ENCODE results near the gene MED26. TPM values are rescaled to one million over a fixed set of nuclear protein-coding genes. Genes with fewer than 3 reads are reported as not detected.
A peak's percentile ranks its signal among the peaks of the same experiment; 100 is the strongest.

The MED26 gene
- total and polyA plus RNA-seq, 9 of the 15 experiments (the other 6 are each of a cell fraction or from before 2014, with no cell fraction given): 0.71 to 15.1 (median 6.2) TPM

DNA sequence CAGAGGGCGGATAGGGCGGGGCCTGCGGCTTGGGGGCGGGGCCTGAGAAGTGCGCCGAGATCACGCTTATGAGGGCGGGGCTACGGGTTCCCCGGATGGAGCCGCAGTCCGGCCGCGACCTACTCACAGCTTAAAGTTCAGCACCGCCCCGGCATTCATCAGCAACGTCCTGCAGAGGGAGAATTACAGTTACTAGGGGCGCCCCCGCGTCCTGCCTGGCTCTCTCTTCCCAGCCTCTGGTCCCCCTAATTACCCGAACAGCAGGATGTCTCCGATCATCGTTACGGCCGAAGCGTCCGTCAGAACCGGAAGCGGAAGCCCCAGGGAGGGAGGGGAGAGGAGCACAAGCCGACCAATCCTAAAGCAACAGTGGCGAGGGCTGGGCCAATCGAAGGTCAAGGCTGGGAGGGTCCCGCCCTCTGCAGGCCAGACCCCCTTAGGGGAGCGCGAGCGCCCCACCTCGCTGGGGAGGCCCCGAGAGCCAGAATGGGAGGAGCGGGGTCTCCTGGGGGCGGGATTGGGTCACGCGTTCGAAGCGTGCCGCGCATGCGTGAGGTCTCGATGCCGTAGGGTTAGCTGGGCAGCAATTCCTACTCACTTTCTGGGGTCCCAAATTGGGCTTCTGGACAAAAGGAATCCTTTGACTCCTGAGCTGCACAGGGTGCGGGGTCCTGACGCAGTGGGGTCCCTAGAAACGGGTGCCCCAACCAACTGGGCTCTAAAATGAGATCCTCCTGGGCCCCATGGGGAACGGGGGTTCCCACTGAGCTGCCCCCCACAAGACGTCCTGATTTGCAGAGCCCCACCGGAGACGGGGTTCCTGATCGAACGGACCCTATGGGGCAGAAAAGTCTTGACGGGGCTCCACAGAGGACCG is 32.1 kb upstream of the MED26 start, which contains the start of gene SMIM7 (continued):
- TF ChIP-seq CHD4 (IDR thresholded peaks at IDR 0.05; ENCODE audit: insufficient read depth, insufficient replicate concordance, low read depth, low read length, poor library complexity, severe bottlenecking) (no peak), ZFP91 (CRISPR knock-in tag; IDR thresholded peaks at IDR 0.05) (no peak), YBX1 (IDR thresholded peaks at IDR 0.05) (no peak), ZNF717 (CRISPR knock-in tag; IDR thresholded peaks at IDR 0.05) (no peak), CBX1 (IDR thresholded peaks at IDR 0.05; ENCODE audit: low read depth) (no peak; the same call in 1 of the 2 replicates), BCOR (IDR thresholded peaks at IDR 0.05) (no peak), HMG20A (CRISPR knock-in tag; conservative IDR thresholded peaks at IDR 0.05) (no peak), ZNF282 (CRISPR knock-in tag; IDR thresholded peaks at IDR 0.05) (0 out of 2 replicates have a peak, but pooled peaks have one; percentile 21), RBM14 (IDR thresholded peaks at IDR 0.05; ENCODE audit: borderline replicate concordance, insufficient read depth, low read depth, low read length) (no peak), CGGBP1 (CRISPR knock-in tag; IDR thresholded peaks at IDR 0.05) (no peak), RBM15 (IDR thresholded peaks at IDR 0.05; ENCODE audit: insufficient read depth, low read length) (no peak), ZNF263 (CRISPR knock-in tag; IDR thresholded peaks at IDR 0.05; ENCODE audit: borderline replicate concordance) (no peak), USF1 (CRISPR knock-in tag; IDR thresholded peaks at IDR 0.05) (peak; percentile 33; the same call in 1 of the 2 replicates), HDGF (IDR thresholded peaks at IDR 0.05) (no peak), HEY1 (CRISPR knock-in tag; IDR thresholded peaks at IDR 0.05; ENCODE audit: borderline replicate concordance) (no peak), ZBTB1 (CRISPR knock-in tag; IDR thresholded peaks at IDR 0.05; ENCODE audit: borderline replicate concordance, low read depth) (peak; percentile 49; the same call in 1 of the 2 replicates)
- TF ChIP-seq, protein P1, sequence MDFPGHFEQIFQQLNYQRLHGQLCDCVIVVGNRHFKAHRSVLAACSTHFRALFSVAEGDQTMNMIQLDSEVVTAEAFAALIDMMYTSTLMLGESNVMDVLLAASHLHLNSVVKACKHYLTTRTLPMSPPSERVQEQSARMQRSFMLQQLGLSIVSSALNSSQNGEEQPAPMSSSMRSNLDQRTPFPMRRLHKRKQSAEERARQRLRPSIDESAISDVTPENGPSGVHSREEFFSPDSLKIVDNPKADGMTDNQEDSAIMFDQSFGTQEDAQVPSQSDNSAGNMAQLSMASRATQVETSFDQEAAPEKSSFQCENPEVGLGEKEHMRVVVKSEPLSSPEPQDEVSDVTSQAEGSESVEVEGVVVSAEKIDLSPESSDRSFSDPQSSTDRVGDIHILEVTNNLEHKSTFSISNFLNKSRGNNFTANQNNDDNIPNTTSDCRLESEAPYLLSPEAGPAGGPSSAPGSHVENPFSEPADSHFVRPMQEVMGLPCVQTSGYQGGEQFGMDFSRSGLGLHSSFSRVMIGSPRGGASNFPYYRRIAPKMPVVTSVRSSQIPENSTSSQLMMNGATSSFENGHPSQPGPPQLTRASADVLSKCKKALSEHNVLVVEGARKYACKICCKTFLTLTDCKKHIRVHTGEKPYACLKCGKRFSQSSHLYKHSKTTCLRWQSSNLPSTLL (IDR thresholded peaks at IDR 0.05): no peak
- TF ChIP-seq, protein P2, sequence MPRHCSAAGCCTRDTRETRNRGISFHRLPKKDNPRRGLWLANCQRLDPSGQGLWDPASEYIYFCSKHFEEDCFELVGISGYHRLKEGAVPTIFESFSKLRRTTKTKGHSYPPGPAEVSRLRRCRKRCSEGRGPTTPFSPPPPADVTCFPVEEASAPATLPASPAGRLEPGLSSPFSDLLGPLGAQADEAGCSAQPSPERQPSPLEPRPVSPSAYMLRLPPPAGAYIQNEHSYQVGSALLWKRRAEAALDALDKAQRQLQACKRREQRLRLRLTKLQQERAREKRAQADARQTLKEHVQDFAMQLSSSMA (CRISPR knock-in tag; IDR thresholded peaks at IDR 0.05): no peak
- TF ChIP-seq, protein P3, sequence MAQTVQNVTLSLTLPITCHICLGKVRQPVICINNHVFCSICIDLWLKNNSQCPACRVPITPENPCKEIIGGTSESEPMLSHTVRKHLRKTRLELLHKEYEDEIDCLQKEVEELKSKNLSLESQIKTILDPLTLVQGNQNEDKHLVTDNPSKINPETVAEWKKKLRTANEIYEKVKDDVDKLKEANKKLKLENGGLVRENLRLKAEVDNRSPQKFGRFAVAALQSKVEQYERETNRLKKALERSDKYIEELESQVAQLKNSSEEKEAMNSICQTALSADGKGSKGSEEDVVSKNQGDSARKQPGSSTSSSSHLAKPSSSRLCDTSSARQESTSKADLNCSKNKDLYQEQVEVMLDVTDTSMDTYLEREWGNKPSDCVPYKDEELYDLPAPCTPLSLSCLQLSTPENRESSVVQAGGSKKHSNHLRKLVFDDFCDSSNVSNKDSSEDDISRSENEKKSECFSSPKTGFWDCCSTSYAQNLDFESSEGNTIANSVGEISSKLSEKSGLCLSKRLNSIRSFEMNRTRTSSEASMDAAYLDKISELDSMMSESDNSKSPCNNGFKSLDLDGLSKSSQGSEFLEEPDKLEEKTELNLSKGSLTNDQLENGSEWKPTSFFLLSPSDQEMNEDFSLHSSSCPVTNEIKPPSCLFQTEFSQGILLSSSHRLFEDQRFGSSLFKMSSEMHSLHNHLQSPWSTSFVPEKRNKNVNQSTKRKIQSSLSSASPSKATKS (CRISPR knock-in tag; IDR thresholded peaks at IDR 0.05): no peak

All from K562 (cell line).